Prostate gland (tissue), 2 donors: ENCODE data around the gene MLC1.

ENCODE experiments used
- CTCF ChIP-seq, 4 experiments: fragments of 200-600 bp in 2 of 4; fragments of 450-650 bp in 2 of 4; sonication (generic) in 2 of 4; IDR thresholded peaks; 1 replicate in 3 of 4; 2 replicates in 1 of 4; pipeline ENCODE4 v1.5.1; 2016 to 2019; ENCODE audit warnings: antibody characterized with exemption in 4 of 4, mild to moderate bottlenecking in 2 of 4, moderate library complexity in 2 of 4
- POLR2A ChIP-seq: fragments of 450-650 bp; IDR thresholded peaks from one replicate; pipeline ENCODE4 v1.6.1; 2016; ENCODE audit warnings: antibody characterized with exemption, mild to moderate bottlenecking
- POLR2AphosphoS5 ChIP-seq: sonication (generic); formaldehyde crosslinking; IDR thresholded peaks from one replicate; pipeline ENCODE4 v1.6.1; 2017; ENCODE audit warnings: antibody characterized with exemption

DNA sequence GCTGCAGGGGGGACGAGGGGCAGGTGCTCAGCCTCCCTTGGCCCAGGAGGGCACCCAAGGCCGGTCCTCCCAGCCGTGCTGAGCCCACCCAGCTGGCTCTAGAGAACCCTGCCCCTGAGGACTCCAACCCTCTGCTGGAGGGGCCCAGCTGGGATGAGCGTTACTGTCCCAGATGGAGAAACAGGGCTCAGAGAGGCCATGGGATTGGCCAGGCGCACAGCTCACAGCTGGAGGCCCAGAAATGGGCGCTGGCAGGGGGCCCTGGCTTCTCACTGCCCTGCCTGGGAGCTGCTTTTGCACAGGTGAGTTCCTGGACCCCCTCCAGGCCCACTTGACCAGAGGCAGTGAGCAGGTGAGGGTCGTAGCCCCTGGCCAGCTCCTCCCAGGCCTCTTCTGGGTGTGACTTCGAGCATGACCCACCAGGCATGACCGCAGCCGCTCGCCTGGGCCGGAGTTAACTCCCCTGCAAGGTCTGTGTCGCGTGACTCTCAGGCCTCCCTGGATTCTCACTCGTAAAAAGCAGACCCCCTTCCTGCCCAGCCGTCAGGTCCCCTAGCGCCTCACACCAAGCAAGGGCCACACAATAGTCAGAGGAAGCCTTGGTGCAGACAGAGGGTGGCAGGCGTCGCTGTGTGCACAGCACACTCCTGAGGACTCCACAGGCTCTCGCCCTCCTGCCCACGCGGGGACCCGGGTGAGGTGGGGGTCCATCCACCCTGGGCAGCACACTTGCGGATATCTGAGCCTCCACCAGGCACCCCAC, 52.9 kb downstream of the MLC1 start:
- TF ChIP-seq CTCF (IDR thresholded peaks at IDR 0.05), result no peak
- no peak for TF ChIP-seq POLR2A
- no peak for TF ChIP-seq POLR2AphosphoS5
